Measurements from ENCODE around the gene SH3GL3.

- no peak for TF ChIP-seq EP300 (IDR thresholded peaks at IDR 0.05)
- TF ChIP-seq CTCF (IDR thresholded peaks at IDR 0.05): no peak
- TF ChIP-seq POLR2AphosphoS5 (IDR thresholded peaks at IDR 0.05): no peak
- no peak for TF ChIP-seq POLR2A (IDR thresholded peaks at IDR 0.05)
Measured at GRCh38 chr15:83487519-83487918, 40.4 kb downstream of the SH3GL3 start.
